ENCODE measurements around the gene CTNNA3.

DNA sequence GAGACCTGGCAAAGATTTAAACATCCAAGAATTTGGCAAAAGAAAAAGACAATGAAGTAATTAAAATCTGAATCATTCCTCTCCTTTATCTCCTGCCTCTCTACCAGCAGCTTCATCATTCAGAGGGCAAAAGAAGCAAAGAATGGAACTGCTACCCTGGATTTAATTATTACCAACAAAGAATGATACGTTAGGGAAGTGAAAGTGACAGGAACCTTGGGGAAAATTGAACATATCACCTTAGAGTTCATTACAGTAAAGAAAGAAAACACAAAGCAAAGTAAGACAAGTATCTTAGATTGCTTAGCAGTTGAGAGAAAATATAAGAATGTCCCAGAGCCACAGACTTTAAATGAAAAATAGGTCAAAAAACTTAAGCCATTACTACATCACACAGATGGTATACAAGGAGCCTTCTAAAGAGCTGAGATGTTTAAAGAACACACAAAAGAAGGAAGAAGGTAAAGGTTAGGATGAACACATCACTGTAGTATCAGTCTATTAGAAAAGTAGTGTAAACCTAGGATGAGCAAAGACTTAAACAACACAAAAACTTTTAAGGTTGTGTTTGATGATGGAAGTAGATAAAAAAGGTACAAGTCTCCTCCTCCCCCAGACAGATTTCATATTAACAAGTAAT is 17.5 kb downstream of the CTNNA3 start:
- TF ChIP-seq, protein P1, sequence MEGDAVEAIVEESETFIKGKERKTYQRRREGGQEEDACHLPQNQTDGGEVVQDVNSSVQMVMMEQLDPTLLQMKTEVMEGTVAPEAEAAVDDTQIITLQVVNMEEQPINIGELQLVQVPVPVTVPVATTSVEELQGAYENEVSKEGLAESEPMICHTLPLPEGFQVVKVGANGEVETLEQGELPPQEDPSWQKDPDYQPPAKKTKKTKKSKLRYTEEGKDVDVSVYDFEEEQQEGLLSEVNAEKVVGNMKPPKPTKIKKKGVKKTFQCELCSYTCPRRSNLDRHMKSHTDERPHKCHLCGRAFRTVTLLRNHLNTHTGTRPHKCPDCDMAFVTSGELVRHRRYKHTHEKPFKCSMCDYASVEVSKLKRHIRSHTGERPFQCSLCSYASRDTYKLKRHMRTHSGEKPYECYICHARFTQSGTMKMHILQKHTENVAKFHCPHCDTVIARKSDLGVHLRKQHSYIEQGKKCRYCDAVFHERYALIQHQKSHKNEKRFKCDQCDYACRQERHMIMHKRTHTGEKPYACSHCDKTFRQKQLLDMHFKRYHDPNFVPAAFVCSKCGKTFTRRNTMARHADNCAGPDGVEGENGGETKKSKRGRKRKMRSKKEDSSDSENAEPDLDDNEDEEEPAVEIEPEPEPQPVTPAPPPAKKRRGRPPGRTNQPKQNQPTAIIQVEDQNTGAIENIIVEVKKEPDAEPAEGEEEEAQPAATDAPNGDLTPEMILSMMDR (IDR thresholded peaks at IDR 0.05), result no peak
- TF ChIP-seq POLR2A (IDR thresholded peaks at IDR 0.05) (no peak), POLR2AphosphoS5 (IDR thresholded peaks at IDR 0.05) (no peak)

Measured in upper lobe of left lung (tissue), 4 donors.